ENCODE data around the gene HSCB.
"Not testable (repeated sequence)": the region's sequence is repeated elsewhere in the genome, so short reads cannot be mapped to it uniquely, and the experiment has no call there.

HSCB gene

GRCh38 chr22:28792491-28793383 is 50.9 kb downstream of the HSCB start:
- no peak for DNase-seq

- DNase-seq = no peak
These were observed 52.2 kb downstream of the HSCB start for GRCh38 chr22:28793976-28794584.

GRCh38 chr22:28795071-28795693 is 53.3 kb downstream of the HSCB start:
- DNase-seq = no peak

GRCh38 chr22:28795932-28796856 is 54.4 kb downstream of the HSCB start:
- DNase-seq = no peak

DNA sequence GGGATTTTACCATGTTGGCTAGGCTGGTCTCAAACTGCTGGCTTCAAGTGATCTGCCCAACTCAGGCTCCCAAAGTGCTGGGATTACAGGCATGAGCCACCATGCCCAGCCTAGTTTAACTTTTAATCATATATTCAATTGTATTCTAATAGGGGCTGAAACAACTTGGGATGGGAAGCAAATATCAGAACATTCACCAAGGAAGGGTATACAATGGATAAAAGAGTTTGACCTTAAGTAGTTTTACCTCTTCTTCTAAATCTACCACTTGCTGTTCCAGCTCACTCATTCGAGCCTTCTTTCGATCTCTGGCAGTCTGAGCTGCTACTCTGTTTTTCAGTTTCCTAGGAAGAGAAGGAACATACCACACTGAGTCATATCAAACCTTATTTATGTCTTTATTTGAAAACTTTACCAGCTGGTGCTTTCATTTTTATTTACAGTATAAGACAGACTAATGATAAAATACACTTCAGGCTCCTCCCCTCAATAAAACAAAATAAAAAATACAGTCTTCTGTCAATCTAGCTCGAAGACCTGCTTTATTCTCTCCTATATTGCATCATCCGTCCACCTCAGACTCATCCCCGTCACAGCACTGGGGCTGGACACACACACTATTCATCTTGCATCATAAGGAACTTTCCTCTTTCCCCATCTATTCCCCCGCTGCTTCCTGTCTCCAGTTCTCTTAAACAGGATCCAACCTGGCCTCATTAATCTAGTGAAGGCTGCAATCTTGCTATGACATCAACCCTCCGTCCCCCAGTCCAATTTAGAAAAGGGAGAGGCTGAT is 57.2 kb downstream of the HSCB start:
- DNase-seq = no peak

DNA sequence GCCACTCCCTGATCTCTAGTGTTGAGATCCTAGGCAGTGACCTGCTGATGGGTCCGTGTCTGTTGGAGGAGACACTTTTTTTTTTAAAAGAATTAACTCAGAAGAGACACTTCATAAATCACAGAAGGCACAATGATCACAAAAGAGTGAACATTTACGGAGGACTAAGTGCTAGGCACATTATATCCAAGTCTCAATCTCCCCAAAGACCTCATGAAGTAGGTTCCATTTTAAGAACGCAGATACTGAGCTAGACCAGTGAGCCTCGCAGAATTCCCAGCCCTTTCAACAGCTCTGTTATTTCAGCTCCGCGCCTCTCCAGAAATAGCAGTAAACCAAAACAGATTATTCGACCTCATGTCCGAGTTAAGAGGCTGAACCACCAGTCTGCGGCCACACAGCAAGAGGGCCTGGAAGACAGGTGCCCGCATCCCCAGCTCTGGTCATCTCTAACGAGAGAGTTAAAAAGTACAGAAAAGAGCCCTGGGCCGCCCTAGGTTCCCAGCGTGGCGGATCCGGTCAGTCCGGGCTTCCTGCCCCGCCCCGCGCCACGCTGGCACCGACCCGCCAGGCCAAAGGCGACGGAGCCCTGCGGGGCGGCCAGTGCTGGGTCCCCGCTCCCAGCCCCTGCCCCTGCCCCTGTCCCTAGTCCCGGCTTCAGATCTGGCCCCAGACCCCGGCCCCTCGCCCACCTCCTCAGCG is 57.9 kb downstream of the HSCB start:
- no peak for DNase-seq

DNA sequence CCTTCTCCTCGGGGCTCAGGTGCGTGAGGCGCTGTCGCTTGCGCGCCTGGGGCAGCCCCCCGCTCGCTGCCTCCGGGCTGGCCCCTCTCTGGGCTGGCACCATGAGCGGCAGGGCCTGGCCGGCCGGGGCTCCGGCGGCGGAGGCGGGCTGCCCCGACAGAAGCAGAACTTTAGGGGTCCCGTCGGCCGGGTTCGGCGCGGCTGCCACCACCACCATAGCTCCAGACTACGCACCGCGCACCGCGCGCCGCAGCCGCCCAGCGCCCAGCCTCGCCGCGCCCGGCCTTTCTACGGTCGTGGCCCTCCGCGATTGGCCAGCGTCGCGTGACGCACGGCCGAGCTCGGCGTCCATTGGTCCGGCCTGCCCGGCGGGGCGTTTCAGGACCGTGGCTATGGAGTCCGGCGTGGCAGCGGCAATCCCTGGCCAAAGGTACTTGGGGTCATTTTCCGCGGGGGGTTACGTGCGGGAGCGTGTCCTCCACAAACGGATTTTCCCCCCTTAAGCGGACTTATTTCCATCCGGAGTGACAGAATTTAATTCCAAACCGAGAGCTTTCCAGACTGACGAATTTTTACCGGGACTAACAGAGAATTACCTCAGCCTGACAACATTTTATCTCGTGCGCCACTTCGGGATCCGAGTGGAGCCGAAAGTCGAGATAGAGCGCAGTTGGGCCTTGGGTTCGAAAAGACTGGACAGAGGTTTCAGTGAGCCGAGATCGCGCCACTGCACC is 58.6 kb downstream of the HSCB start, which contains the start of gene XBP1:
TSS of gene XBP1 (minus strand) at position 262 of the 734 bp plus-strand sequence.
- DNase-seq = peak; percentile 60

GRCh38 chr22:28801845-28802594 is 60.2 kb downstream of the HSCB start:
- no peak for DNase-seq

DNA sequence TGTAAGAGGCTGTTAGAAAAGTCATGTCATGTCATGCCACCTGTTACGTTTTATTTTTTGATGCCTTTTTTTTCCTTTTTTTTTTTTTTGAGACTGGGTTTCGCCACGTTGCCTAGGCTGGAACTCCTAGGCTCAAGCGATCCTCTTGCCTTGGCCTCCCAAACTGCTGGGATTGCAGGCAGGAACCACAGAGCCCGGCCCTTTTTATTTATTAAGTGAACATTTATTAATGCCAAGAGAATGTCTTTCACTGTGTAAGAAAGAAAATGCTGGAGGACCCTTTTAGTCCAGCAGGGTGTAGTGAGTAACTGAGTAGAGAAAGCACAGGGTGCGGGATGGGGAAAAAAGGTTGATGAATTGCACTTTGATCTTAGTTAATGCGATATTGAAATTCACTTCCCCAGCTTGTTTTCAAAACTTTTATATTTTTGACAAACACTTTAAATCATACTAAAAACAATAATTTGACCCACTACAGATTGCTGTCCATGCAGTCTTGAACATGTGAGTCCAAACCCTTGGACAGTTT is 60.8 kb downstream of the HSCB start:
- no peak for DNase-seq

GRCh38 chr22:28805426-28805825 is 63.6 kb downstream of the HSCB start:
- not testable (repeated sequence) for DNase-seq

All from NCI-H2029 treated with DMSO at 0.1 percent for 48 hours (cell line).